NCI-H2081 treated with DMSO at 0.1 percent for 48 hours (cell line): ENCODE results near the gene TEAD2.
"Not testable (repeated sequence)": the region's sequence is repeated elsewhere in the genome, so short reads cannot be mapped to it uniquely, and the experiment has no call there.

Experiments used
- DNase-seq: peaks from one replicate; lab custom pipeline; 2025; lab: John Stamatoyannopoulos, UW

TEAD2 gene

DNA sequence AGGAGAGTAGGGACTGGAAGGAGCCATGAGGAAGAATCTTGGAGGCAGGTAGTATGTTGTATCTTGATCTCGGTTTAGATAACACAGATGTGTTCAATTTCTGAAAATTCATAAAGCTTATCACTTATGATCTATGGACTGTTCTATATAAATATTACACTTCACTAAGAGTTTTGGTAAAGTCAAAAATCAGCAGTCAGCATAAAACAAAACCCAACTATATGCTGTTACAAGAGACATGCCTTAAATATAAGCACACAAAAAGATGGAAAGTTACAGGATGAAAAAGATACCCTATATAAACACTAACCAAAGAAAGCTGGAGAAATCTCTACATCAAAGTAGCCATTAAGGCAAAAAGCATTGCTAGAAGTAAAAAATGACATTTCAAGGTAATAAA, 21.4 kb upstream of the TEAD2 start:
- no peak for DNase-seq

DNA sequence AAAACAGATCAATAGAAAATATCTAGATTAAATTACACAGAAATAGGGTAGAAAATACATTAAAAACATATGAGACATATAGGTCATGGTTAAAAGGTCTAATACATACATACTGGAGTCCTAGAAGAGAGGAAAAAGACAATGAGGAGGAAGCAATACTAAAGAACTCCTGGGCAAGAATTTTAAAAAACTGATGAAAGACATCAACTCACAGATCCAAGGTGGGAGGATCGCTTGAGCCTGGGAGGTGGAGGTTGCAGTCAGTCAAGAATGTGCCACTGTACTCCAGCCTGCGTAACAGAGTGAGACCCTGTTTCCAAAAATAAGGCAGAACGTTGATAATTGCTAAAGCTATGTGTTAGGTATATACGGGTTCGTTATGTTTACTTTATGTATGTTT, 20.4 kb upstream of the TEAD2 start:
- no peak for DNase-seq

DNA sequence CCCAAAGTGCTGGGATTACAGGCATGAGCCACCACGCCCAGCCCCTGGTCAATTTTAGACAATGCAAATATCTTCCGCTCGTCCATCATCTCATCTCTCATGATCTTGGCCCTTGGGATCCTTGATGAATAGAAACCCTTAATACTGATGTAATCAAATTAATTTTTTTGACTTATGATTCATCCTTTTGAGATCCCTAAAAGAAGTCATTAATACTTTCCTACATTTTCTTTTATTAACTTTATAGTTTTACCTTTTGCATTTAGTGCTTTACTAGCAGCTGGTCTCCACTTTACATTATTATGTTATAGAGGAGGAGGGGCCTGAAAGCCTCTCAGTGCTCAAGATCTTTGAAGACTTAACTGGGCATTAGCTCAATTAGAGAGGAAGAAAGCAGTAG, 18.2 kb upstream of the TEAD2 start:
- no peak for DNase-seq

DNA sequence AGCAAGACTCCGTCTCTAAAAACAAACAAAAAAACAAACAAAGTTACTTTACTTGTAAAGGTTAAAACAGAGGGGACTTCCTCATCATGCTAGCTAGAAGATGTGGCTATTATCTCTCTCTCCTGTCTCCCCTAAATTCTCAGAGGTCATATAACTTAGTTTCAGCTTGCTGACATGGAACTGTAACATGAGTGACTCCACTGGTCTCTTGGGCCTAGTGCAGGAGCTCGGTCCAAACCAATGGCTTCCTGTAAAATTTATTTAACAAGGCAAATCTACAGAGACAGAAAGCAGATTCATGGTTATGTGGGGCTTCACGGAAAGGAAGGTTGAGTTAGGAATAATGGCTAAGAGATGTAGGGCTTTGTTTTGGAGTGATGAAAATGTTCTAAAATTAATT, 16.3 kb upstream of the TEAD2 start:
- no peak for DNase-seq

DNA sequence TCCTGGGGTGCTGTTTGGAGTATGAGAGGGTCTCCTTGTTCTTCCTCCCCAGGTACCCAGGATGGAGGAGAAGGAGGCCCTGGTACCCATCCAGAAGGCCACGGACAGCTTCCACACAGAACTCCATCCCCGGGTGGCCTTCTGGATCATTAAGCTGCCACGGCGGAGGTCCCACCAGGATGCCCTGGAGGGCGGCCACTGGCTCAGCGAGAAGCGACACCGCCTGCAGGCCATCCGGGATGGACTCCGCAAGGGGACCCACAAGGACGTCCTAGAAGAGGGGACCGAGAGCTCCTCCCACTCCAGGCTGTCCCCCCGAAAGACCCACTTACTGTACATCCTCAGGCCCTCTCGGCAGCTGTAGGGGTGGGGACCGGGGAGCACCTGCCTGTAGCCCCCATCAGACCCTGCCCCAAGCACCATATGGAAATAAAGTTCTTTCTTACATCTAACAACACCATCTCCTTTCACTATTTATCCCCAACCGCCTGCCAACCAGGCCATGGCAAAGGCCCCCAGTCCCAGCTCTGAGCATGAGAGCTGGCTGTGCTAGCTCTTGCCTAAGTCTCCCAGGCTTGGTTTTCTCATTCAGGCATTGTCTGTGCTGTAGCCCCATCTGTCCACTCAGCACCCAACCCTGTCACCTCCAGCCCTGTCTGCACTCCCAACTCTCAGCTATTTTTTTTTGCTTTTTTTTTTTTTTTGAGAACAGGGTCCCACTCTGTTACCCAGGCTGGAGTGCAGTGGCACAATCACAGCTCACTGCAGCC, 12.6 kb upstream of the TEAD2 start:
- no peak for DNase-seq

DNA sequence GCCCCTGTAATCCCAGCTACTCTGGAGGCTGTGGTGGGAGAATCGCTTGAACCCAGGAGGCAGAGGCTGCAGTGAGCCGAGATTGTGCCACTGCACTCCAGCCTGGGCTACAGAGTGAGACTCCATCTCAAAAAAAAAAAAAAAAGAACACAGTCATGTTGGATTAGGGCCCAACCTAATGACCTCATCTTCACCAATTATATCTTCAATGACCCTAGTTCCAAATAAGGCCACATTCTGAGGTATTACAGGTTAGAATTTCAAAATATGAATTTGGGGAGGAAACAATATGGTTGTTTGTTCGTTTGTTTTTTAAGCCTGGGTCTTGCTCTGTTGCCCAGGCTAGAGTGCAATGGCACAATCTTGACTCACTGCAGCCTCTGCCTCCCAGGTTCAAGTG, 11.0 kb upstream of the TEAD2 start:
- not testable (repeated sequence) for DNase-seq

DNA sequence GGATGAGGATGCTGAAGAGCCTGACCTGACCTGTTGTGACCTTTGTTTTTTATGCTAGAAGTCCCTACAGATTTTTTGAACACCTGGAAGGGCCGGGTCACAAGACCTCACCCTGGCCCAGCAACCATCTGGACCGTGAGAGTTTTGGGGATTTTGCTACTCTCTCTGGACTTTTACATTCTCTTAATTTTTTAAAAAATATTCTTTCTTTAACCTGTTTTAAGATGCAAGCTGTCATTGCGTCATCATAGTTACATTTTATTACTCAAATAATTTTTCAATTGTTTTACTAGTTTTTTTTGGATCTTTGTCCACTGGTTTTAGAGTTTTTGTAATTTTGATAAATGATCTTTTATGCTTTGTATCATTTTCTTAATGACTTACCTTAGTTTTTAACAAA, 9.0 kb upstream of the TEAD2 start:
- DNase-seq: no peak

DNA sequence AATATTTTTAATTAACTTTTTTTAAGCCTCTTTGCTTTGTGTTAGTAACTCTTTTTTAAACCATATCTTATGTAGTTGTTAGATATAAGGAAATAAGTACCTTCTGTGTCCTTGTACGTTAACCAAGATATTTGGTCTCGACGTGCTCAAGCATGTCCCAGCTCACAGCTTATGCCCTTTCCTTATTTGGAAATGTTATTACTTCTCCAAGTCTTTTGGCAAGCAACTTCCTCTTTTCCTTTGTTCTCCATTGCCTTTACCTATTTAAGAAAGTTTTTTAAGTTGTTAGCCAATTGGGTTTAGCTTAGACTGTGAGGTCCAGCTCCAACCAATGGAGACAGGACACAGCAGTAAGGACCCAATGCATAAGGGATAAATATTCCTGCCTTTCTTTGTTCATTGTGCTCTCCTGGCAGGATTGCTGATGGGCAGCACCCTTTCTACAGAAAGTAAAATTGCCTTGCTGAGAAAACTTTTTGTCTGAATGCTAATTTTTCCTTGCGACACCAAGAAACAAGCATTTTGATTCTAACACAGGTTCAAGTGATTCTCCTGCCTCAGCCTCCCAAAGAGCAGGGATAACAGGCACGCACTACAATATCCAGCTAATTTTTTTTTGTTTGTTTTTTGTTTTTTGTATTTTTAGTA, 6.6 kb upstream of the TEAD2 start:
- no peak for DNase-seq

DNA sequence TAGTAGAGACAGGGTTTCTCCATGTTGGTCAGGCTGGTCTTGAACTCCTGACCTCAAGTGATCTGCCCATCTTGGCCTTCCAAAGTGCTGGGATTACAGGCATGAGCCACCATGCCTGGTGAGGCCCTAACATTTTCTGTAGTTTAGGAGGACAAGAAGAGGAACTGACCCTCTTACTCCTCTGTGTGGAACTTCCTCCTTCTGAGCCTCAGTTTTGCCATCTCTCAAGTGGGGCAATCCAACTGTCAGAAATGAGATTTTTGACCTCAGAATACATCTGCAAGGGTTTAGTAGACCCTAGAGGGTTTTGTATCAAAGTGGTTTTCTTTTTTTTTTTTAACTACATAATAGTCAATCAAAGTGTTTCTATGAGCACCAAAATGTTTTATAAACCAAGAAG, 3.9 kb upstream of the TEAD2 start:
- no peak for DNase-seq

DNA sequence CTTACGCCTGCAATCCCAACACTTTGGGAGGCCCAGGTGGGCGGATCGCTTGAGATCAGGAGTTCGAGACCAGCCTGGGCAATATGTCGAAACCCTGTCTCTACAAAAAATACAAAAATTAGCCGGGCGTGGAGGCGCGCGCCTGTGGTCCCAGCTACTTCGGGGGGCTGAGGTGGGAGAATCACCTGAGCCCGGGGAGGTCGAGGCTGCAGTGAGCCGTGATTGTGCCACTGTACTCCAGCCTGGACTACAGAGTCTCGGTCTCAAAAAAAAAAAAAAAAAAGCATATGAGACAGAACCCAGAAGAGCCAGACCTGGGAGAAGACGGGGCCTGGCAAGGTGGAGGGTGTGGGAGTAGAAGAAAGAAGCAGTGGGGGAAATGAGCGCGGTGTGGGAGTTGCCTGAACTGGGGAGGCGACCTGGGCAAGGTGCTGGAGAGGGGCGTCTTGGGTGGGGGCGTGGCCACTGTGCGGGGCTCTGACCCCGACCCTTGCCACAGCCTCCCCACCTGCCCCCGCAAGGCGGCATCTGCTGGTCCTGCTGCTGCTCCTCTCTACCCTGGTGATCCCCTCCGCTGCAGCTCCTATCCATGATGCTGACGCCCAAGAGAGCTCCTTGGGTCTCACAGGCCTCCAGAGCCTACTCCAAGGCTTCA, 2.0 kb upstream of the TEAD2 start:
- no peak for DNase-seq

DNA sequence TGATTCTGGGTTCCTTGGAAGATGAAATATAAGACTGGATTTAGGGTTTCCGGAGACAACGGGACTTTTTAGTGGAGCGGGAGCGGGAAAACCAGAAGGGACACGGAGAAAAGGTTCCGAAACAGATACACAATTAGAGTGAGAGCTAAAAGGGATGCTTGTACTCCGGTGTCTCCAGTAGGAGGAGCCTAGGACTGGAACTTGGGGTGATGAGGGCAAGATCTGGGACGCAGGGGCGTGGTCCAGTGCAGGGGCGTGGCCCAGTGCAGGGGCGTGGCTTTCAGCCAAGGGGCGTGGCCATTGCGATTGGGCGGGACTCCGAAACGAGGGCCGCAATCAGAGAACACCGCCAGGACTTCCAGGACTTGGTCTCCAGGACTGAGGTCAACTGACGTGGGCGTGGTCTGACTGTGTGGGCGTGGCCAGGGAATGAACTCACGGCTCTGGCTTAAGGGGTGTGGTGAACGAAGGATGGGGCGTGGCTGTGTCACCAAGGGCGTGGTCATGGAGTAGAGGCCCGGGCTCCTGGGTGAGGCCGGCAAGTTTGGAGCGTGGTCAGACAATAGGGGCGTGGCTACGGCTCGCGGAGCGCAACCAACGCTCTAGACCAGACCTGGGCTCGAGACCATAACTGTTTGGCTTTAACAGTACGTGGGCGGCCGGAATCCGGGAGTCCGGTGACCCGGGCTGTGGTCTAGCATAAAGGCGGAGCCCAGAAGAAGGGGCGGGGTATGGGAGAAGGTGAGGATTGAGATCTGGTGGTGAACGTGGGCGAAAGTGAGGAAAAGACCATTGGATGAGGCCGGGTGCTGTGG, 1.3 kb upstream of the TEAD2 start, which contains the start of gene DKKL1:
TSS of gene DKKL1 (plus strand) at position 610 of the 815 bp plus-strand sequence. CDS start at position 732, 122 bp downstream.
- DNase-seq: no peak

DNA sequence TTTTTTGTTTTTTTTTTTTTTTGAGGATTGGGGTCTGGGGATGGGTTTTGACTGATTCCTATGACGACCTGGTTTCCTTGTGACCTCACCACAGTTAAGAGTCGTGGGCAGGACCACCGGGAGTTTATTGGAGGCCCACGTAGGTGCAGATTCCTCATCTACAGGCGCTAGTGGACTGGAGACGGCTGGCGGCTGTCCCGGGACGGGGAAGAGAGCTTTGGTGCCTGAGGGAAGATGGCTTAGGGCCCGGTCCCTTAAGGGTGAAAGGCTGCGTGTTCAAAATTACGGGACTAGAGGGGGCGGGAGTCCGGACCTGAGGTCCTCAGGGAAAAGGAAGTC, 682 bp upstream of the TEAD2 start:
- DNase-seq: no peak

DNA sequence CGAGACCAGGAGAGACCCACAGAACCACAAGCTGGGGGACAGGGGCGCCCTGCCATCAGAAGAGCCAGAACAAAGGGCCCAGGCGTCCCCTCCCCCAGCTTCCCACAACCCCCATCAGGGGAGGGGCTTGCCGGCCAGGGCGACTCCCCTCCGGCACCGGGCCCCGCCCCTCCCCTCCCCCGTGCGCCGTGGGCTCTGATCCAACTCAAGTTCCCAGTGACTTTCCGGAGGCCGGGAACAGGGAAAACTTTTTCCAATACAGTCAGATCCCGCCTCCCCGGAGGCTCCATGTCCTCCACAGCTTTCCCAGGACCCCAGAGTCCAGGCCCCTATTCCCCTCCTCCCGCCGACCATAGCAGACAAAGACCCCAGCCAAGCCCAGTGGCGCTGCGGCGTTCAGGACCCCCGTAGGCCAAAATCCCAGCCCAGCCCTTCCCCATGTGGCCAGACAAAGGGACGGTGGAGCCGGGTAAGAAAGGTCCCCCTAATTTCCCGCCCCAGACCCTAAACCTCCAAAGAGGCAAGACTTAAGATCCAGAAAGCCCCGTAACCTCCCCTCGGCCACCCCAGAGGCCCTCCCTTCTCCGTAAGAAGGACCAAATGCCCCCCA, 673 bp downstream of the TEAD2 start:
- no peak for DNase-seq

DNA sequence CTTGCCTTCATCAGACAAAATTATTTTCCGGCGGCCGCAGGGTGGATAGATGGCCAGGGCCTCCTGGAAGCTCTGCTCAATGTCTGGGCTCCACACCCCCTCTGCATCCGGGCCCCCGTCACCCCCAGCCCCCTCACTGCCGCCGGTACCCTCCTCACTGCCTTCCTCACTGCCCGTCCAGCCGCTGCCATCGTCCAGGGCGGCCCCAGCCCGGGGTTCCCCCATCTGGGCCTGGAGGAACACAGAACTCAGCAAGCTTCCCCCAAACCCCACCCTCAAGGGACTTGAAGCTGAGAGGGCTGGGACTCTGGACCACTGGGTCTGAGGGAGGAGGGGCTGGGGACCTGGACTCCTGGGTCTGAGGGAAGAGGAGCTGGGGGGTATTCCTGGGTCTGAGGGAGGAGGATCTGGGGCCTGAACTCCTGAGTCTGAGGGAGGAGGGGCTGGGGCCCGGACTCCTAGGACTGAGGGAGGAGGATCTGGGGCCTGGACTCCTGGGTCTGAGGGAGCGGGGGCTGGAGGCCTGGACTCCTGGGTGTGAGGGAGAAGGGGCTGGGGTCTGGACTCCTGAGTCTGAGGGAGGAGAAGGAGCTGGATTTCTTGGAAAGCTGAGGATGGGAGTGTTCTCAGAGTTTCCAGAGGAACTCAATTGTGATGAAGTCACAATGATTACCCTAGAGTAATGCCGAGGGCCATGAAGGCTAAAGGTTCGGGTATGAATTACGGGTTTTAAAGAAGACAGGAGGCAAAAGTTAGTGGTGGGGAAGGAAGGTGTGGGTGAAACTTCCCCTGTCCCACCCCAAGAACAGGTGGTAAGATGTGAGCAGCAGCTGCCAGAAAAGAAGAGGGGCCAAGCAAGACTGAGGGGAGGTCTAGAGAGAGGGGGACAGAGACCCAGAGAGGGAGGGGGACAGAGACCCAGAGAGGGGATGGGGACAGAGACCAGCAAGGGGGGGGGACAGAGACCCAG, 2.1 kb downstream of the TEAD2 start:
- DNase-seq: no peak

DNA sequence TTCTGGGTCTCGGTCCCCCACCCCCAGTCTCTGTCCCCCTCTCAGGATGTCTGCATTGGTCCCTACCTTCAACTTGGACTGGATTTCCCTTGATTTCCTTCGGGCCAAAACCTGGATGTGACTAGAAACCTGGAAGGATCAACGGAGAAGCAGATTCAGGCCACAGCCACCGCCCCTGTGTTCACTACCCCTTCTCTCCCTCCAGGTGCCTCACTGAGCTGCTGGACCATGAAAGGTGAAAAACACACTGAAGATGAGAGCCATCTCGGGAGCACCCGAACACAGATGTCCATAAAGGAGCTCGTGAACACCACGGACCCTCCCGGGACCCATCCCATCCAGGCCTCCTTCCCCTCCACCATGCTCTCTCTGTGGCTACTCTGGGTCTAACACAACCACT, 5.0 kb downstream of the TEAD2 start:
- no peak for DNase-seq

DNA sequence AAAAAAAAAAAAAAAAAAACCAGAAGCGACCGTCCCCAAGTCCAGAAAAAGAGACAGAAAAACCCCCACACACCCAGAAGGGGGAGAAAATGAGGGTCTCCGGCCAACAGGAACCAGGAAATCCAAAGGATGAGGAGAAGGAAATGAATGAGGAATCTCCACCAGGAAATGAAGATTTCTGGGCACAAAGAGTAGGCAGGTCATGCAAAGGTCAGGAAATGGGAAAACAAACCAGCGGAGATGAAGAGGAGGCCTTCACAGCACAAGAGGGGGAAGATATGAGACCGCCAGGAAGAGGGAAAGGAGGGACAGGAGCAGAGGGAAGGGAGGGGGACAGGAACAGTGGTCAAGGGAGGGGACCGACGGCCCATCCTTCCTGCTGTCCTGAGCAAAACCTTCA, 5.8 kb downstream of the TEAD2 start:
- no peak for DNase-seq

DNA sequence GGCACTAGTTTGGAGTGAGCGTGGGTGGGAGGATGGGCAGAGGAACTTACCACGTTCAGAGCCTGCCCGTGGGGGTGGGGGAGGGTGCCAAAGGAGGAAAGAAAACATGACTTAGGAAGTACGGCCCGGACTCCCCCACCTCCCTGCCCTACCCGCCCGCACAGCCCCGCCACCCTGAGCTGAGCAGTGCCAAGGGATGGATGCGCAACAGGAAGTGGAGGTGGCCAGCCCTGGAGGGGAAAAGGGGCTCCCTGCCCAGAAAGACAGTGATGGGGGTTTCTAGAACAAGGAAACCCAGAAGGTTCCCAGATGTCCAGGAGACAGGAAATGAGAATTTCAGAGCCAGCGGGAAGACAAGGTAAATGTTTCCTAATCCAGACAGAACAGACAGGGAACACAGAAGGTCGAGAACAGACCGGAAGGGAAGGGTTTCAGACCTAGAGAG, 6.3 kb downstream of the TEAD2 start:
- DNase-seq: no peak

DNA sequence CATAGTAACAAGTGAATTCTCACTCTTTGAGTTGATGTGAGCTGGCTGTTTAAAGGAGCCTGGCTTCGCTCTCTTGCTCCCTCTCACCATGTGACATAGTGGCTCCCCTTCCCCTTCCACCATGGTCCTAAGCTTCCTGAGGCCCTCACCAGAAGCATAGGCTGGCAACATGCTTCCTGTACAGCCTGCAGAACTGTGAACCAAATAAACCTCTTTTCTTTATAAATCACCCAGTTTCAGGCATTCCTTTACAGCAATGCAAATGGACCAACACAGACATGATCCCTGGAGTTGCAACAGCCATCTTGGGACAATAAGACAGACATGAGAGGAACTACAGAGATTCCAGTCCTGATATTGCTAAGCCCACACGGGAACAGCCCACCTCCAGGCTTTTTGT, 12.6 kb downstream of the TEAD2 start:
- no peak for DNase-seq

DNA sequence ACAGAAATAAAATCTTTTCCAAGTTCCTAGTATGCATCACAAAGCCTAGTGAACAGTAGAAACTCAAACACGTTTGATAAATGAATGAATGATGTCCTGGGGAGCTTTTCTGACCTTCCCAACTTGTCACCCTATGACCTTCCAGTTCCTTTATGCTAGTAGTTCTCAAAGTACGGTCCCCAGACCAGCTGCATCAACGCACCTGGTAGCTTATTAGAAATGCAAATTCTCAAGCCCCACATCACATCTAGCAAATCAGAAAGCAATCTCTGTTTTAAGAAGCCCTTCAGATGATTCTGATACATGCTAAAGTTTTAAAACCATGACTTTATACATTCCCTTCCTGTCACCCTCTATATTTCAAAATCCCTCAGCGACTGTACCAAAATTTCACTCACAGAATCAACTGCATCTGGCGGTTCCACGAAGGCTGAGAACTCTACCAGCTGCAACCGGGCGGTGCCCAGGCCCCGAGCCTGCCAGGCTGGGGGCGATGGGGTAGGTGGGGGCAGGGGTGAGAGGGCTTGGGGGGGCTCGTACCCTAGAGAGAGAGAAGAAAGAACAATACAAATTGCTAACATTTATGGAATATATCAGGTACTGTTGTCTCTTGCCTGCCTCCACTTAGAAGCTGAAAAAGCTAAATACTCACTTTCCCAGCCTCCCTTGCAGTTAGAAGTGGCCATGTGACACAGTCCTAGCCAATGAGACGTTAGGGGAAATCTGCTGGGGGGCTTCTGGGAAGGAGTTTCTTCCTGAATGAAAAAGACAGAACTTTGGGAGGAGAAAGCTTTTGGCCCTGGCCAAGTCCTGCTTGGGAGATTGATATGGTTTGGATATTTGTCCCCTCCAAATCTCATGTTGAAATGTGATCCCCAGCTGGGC, 13.7 kb downstream of the TEAD2 start:
- no peak for DNase-seq

DNA sequence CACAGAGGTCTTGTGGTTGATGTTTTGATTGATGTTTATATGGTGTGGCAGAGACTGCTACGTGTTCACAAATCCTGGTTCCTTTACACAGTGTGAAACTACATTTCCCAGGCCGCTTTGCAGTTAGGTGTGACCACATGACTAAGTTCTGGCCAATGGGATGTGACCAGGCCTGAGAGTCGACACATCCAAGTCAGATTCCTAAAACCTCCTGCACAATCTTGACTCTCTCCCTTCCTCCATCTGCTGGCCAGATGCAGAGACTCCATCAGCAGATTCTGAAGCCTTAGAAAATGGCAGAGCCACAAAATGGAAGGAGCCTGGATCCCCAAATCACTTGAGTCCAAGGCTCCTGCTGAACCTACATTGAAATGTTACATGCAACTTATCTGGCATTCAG, 14.4 kb downstream of the TEAD2 start:
- DNase-seq: no peak
